Activated naive CD8-positive, alpha-beta T cell treated with anti-CD3 and anti-CD28 coated beads, Interleukin-2, amount 50 U/mL, for 24 hours (primary cell): ENCODE results near the gene TSEN34.
A peak's percentile ranks its signal among the peaks of the same experiment; 100 is the strongest.
"Not testable (repeated sequence)": the region's sequence is repeated elsewhere in the genome, so short reads cannot be mapped to it uniquely, and the experiment has no call there.

Experiments used
- ATAC-seq: fragments of 150-1000 bp; cut with Tn5 transposase; one replicate; pipeline ENCODE4 v1.10.0; 2021
- DNase-seq: peaks from one replicate; pipeline ENCODE4 v3.0.0; 2021
- H3K27ac Mint-ChIP-seq: one replicate; pipeline ENCODE4 v1.8.0; 2021; ENCODE audit warnings: mild to moderate bottlenecking, mixed read lengths
- H3K27me3 Mint-ChIP-seq: one replicate; pipeline ENCODE4 v1.8.0; 2021; ENCODE audit warnings: mixed read lengths
- H3K36me3 Mint-ChIP-seq: one replicate; pipeline ENCODE4 v1.8.0; 2021; ENCODE audit warnings: low read depth, mixed read lengths
- H3K4me1 Mint-ChIP-seq: one replicate; pipeline ENCODE4 v1.8.0; 2021; ENCODE audit warnings: mixed read lengths
- H3K4me3 Mint-ChIP-seq: one replicate; pipeline ENCODE4 v1.8.0; 2021; ENCODE audit warnings: mild to moderate bottlenecking, moderate library complexity, mixed read lengths
- H3K9me3 Mint-ChIP-seq: one replicate; pipeline ENCODE4 v1.8.0; 2021; ENCODE audit warnings: mixed read lengths

The TSEN34 gene

DNA sequence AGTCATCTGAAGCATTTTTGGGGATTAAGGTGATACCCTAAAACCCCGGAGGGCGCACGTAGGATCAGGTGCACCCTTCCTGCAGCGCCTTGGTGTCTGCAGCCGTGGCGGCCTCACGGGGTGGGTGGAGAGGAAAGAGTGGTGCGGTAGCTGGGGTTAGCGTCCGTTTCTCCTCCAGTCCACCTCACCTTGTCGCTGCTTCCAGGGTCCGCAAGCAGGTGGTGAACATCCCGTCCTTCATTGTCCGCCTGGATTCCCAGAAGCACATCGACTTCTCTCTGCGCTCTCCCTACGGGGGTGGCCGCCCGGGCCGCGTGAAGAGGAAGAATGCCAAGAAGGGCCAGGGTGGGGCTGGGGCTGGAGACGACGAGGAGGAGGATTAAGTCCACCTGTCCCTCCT is 16.1 kb downstream of the TSEN34 start:
- H3K36me3 Mint-ChIP-seq = peaks cover 70% of the 10 kb centered on the region
- ATAC-seq = not testable (repeated sequence)

GRCh38 chr19:54207676-54207982 is 16.5 kb downstream of the TSEN34 start:
- ATAC-seq = peak; percentile 53
- Mint-ChIP-seq H3K9me3 (peaks cover 4% of the 10 kb centered on the region), H3K4me3 (peak overlapping the region; percentile 95), H3K27me3 (no peaks in the 10 kb centered on the region), H3K36me3 (peaks cover 66% of the 10 kb centered on the region), H3K4me1 (peaks cover 90% of the 10 kb centered on the region), H3K27ac (peak overlapping the region; percentile 94)
- no peak for DNase-seq

More for the DNA sequence above, 16.1 kb downstream of the TSEN34 start:
- peak overlapping the region; percentile 94 for H3K27ac Mint-ChIP-seq
- peaks cover 94% of the 10 kb centered on the region for H3K4me1 Mint-ChIP-seq
- not testable (repeated sequence) for DNase-seq, H3K27me3 Mint-ChIP-seq, H3K9me3 Mint-ChIP-seq
- H3K4me3 Mint-ChIP-seq = peak overlapping the region; percentile 95

DNA sequence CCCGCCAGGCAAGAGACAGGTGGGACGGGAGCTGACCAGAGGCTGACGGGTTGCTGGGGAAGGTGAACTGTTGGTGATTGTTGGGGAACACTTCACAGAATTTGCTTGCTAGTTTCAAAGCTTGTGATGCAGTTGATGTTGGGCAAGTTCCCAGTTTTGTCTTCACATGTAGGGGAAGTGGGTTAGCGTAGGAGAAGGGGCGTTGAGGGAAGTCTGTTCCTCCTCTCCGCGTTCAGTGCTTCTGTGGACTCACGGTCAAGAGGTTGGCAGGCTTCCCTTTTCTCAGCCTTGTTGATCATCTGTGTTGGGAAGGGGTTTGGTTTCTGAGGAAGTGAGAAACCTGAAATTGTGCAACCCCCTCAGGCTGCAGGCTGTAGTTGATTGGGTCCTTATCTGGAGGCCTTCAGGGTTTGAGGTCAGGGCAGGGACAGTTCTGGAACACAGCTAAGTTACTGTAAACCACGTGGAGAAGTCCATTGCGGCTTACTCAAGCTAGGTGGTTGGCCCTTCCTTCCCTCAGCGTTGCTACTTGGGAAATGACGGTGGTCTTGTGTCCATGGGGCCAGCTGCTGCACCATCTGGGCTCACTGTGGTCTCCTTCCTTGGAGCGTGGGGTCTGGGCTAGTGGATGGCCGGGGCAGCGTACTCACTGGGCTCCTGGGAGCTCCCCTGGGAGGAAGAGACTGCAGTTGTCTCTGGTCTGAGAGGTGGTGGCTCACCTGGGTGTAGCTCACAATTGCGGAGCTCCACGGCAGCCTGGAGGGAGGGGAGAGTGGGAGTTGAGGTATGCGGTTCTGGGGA is 17.1 kb downstream of the TSEN34 start:
- peak; percentile 76 for DNase-seq
- peaks cover 60% of the 10 kb centered on the region for H3K36me3 Mint-ChIP-seq
- ATAC-seq = peak; percentile 25
- peak overlapping the region; percentile 94 for H3K27ac Mint-ChIP-seq
- H3K9me3 Mint-ChIP-seq = peaks cover 4% of the 10 kb centered on the region
- H3K4me1 Mint-ChIP-seq = peaks cover 84% of the 10 kb centered on the region
- H3K4me3 Mint-ChIP-seq = peak overlapping the region; percentile 95
- no peaks in the 10 kb centered on the region for H3K27me3 Mint-ChIP-seq

GRCh38 chr19:54208784-54209057 is 17.6 kb downstream of the TSEN34 start:
- DNase-seq = no peak
- peaks cover 79% of the 10 kb centered on the region for H3K4me1 Mint-ChIP-seq
- peak overlapping the region; percentile 94 for H3K27ac Mint-ChIP-seq
- peaks cover 4% of the 10 kb centered on the region for H3K9me3 Mint-ChIP-seq
- peaks cover 55% of the 10 kb centered on the region for H3K36me3 Mint-ChIP-seq
- no peaks in the 10 kb centered on the region for H3K27me3 Mint-ChIP-seq
- peak overlapping the region; percentile 95 for H3K4me3 Mint-ChIP-seq
- ATAC-seq = no peak

- Mint-ChIP-seq H3K4me1 (peaks cover 74% of the 10 kb centered on the region), H3K27me3 (no peaks in the 10 kb centered on the region), H3K36me3 (peaks cover 50% of the 10 kb centered on the region), H3K9me3 (peaks cover 4% of the 10 kb centered on the region), H3K27ac (peak overlapping the region; percentile 94), H3K4me3 (no peak overlapping the region)
- no peak for DNase-seq
- ATAC-seq = no peak
Measured at GRCh38 chr19:54209058-54209810, 18.1 kb downstream of the TSEN34 start.

DNA sequence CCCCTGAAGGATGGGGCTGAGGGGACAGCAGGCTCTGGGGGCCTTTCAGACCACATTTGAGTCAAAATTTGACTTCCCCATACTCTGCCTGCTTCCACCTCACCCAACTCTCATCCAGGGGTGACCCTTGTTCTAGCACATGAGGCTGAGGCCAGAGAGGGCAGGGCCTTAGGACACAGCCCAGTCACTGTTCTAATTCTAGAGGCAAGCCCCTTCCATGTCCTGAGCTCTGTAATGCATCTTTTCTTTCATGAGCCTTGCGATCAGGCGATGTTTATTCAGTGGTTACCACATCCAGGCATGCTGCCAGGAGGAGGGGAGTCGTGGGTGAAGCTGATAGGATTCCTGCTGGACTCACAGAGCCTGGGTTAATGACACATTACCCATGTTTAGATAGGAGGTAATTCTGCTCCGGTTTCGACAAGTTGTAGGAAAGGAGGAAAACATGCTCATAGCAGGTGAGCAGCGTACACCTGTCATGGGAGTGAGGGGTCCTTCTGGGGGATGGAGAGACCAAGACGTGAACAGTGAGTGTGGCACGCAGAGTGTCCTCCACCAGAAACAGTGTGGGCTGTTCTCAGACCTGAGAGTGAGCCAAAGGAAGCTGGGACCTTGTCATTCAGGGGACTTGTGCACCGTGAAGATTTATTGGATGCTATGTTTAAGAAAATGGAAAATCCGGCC is 18.8 kb downstream of the TSEN34 start:
- peak; percentile 38 for DNase-seq
- H3K9me3 Mint-ChIP-seq = peaks cover 4% of the 10 kb centered on the region
- peak overlapping the region; percentile 29 for H3K4me3 Mint-ChIP-seq
- H3K27me3 Mint-ChIP-seq = no peaks in the 10 kb centered on the region
- no peak for ATAC-seq
- H3K4me1 Mint-ChIP-seq = peaks cover 67% of the 10 kb centered on the region
- peak overlapping the region; percentile 94 for H3K27ac Mint-ChIP-seq
- H3K36me3 Mint-ChIP-seq = peaks cover 43% of the 10 kb centered on the region

DNA sequence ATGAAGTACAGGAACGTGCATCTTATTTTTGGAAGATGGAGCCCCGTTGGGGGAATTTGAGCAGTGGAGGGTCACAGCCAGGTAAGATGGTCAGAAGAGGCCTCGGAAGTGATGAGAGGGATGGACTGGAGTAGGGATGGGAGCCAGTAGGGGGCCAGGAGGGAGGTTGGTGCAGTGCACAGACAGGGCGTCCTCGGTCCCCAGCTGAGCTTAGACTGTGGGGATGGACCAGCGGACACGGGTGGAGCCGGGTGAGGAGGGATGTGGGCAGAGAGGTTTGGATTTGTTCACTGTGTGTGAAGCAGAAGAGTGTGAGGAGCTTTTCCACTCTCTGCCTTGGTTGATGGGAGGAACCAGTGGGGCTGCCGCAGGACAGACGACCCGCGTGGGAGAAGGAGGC is 20.1 kb downstream of the TSEN34 start:
- no peaks in the 10 kb centered on the region for H3K27me3 Mint-ChIP-seq
- H3K9me3 Mint-ChIP-seq = peaks cover 4% of the 10 kb centered on the region
- H3K4me1 Mint-ChIP-seq = peaks cover 54% of the 10 kb centered on the region
- H3K27ac Mint-ChIP-seq = peak overlapping the region; percentile 94
- H3K4me3 Mint-ChIP-seq = peak overlapping the region; percentile 29
- ATAC-seq (no peak), DNase-seq (no peak)
- peaks cover 31% of the 10 kb centered on the region for H3K36me3 Mint-ChIP-seq

DNA sequence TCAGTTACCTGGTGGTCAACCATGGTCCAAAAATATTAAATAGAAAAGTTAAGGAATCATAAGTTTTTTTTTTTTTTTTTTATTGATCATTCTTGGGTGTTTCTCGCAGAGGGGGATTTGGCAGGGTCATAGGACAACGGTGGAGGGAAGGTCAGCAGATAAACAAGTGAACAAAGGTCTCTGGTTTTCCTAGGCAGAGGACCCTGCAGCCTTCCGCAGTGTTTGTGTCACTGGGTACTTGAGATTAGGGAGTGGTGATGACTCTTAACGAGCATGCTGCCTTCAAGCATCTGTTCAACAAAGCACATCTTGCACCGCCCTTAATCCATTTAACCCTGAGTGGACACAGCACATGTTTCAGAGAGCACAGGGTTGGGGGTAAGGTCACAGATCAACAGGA is 23.1 kb downstream of the TSEN34 start:
- H3K36me3 Mint-ChIP-seq, H3K27ac Mint-ChIP-seq, H3K4me3 Mint-ChIP-seq, ATAC-seq, H3K9me3 Mint-ChIP-seq, H3K27me3 Mint-ChIP-seq, DNase-seq: not testable (repeated sequence)
- H3K4me1 Mint-ChIP-seq = peaks cover 24% of the 10 kb centered on the region

DNA sequence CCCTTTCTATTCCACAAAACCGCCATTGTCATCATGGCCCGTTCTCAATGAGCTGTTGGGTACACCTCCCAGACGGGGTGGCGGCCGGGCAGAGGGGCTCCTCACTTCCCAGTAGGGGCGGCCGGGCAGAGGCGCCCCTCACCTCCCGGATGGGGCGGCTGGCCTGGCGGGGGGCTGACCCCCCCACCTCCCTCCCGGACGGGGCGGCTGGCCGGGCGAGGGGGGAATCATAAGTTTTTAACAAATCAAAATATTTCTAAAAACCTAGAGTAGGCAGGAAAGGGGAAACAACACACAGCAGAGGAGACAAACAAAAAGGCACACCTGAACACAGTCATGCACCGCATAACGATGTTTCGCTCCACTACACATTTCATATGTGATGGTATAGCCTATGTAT is 23.6 kb downstream of the TSEN34 start:
- H3K27ac Mint-ChIP-seq, H3K9me3 Mint-ChIP-seq, H3K27me3 Mint-ChIP-seq, ATAC-seq, H3K4me3 Mint-ChIP-seq, DNase-seq, H3K36me3 Mint-ChIP-seq: not testable (repeated sequence)
- H3K4me1 Mint-ChIP-seq = peaks cover 19% of the 10 kb centered on the region

GRCh38 chr19:54216869-54217268 is 25.8 kb downstream of the TSEN34 start:
- Mint-ChIP-seq H3K36me3 (no peaks in the 10 kb centered on the region), H3K9me3 (no peaks in the 10 kb centered on the region), H3K4me1 (peaks cover 1% of the 10 kb centered on the region), H3K27ac (no peak overlapping the region), H3K4me3 (no peak overlapping the region), H3K27me3 (peaks cover 2% of the 10 kb centered on the region)
- DNase-seq (no peak), ATAC-seq (no peak)

DNA sequence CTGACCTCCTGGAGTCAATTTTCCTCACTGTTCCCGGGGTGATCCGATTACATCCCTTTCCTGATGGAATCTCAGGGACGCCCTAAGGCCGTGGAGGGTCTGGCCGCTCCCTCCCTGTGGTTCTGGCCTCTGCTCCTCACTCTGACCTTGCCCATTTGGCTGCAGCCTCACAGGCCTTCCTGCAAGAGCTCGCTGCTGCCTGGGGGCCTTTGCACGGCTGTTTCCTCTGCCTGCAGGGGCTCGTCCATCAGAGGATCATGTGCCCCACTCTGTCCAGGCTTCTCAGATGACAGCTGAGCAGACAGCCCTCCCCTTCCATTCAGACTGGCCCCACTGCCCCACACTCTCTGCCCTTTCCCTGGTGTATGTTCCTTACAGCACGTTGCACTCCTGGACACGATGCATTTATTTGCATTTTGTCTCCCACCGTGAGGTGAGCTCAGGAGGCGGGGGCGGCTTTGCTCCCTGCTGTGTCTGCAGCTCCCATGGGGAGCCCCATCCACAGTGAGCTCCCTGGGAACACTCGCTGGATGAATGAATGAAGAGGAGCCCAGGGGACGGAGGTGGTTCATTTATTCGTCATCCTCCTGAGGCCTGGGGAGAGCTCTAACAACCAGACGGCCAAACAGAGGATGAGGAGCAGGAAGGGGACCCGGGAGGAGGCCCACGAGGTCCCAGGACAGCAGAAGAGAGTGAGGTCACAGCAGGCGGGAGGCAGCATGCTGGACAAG is 26.6 kb downstream of the TSEN34 start:
- not testable (repeated sequence) for DNase-seq, H3K27ac Mint-ChIP-seq, H3K9me3 Mint-ChIP-seq, H3K4me3 Mint-ChIP-seq, H3K27me3 Mint-ChIP-seq, ATAC-seq, H3K4me1 Mint-ChIP-seq, H3K36me3 Mint-ChIP-seq

- no peaks in the 10 kb centered on the region for H3K36me3 Mint-ChIP-seq
- H3K4me3 Mint-ChIP-seq = no peak overlapping the region
- DNase-seq (no peak), ATAC-seq (no peak)
- H3K4me1 Mint-ChIP-seq = no peaks in the 10 kb centered on the region
- no peaks in the 10 kb centered on the region for H3K9me3 Mint-ChIP-seq
- H3K27me3 Mint-ChIP-seq = peaks cover 4% of the 10 kb centered on the region
- H3K27ac Mint-ChIP-seq = no peak overlapping the region
Measured at GRCh38 chr19:54218259-54218658, 27.2 kb downstream of the TSEN34 start.

DNA sequence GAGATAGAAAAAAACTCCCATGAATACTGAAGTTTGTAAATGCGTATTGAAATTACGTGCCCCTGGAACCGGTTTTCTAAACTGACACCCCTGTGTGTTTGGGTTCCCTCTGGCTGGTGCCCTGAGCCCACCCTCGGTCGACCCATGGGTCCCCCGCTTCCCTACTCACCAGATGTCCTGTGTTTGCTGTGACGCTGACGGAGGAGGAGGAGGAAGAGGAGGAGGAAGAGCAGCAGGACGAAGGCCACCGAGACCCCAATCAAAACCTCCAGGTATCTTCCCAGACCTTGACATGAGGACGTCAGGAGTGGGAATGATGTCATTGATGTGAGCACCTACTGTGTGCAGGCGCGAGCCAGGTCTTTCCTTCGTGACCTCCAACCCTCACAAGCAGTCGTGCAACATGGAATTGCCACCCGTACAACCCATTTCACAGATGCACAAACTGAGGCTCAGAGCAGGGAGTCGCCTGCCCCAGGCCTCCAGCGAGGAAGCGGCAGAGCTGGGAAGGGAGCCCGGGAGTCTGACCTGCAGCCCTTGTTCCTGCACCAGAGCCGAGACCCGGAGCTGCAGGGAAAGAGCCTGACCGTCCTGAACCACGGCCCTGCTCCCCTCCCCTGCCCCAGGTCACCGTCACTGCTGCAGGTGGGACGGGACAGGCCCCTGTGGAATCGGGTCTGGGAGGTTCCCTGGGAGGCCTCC is 28.0 kb downstream of the TSEN34 start:
- H3K27ac Mint-ChIP-seq = no peak overlapping the region
- H3K9me3 Mint-ChIP-seq = no peaks in the 10 kb centered on the region
- H3K36me3 Mint-ChIP-seq = no peaks in the 10 kb centered on the region
- H3K27me3 Mint-ChIP-seq = peaks cover 12% of the 10 kb centered on the region
- H3K4me1 Mint-ChIP-seq = no peaks in the 10 kb centered on the region
- H3K4me3 Mint-ChIP-seq = no peak overlapping the region
- ATAC-seq (no peak), DNase-seq (no peak)

DNA sequence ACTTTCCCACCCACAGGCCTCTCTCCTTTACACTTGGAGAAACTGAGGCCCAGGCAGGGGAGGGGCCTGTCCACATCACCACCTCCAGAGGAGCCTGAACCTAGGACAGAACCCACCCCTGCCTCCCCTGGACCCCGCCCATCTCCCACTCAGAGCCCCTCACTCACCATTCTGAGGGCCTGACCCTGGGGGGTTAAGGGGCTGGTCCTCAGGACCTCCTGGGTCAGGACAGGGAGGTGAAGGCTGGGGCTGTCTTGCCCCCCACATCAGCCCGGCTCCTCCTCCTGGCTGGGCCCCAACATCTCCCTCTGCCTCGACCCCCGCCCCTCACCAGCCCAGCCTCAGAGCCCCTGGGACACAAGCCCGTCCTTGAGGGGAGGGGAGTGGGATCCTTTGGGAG is 28.6 kb downstream of the TSEN34 start:
- H3K4me3 Mint-ChIP-seq, H3K4me1 Mint-ChIP-seq, H3K9me3 Mint-ChIP-seq, H3K27ac Mint-ChIP-seq, ATAC-seq, H3K36me3 Mint-ChIP-seq, DNase-seq: not testable (repeated sequence)
- H3K27me3 Mint-ChIP-seq = peaks cover 14% of the 10 kb centered on the region
